ENCODE measurements around the gene PRKAR1A. TPM values are rescaled to one million over a fixed set of nuclear protein-coding genes. Genes with fewer than 3 reads are reported as not detected.

PRKAR1A gene
- total RNA-seq, 4 donors from 2014 or later: 245 to 286 (median 264) TPM

GRCh38 chr17:68540981-68541380 lies 28.8 kb downstream of the PRKAR1A start:
- peaks cover 40% of the 10 kb centered on the region for H3K36me3 ChIP-seq
- DNase-seq (ENCODE audit: low spot score in 2 of 2): no peak
- no peaks in the 10 kb centered on the region for H3K27me3 ChIP-seq
- no peaks in the 10 kb centered on the region for H3K9me3 ChIP-seq
- peaks cover 4% of the 10 kb centered on the region for H3K4me1 ChIP-seq
- 87% methylated on average over 8 of the region's 8 CpGs for WGBS
- no peak overlapping the region for H3K4me3 ChIP-seq
- peak overlapping the region; percentile 25 for H3K27ac ChIP-seq
- TF ChIP-seq POLR2A (IDR thresholded peaks at IDR 0.05) (no peak), EP300 (IDR thresholded peaks at IDR 0.05) (no peak), CTCF (IDR thresholded peaks at IDR 0.05) (no peak), POLR2AphosphoS5 (IDR thresholded peaks at IDR 0.05) (no peak)

- H3K4me1 ChIP-seq: peaks cover 4% of the 10 kb centered on the region
- WGBS: 85% methylated on average over 6 of the region's 6 CpGs
- TF ChIP-seq CTCF (IDR thresholded peaks at IDR 0.05) (no peak), POLR2AphosphoS5 (IDR thresholded peaks at IDR 0.05) (no peak)
- no peaks in the 10 kb centered on the region for H3K9me3 ChIP-seq
- H3K27me3 ChIP-seq: no peaks in the 10 kb centered on the region
- H3K36me3 ChIP-seq: peaks cover 32% of the 10 kb centered on the region
- no peak for DNase-seq (ENCODE audit: low spot score in 2 of 2)
- no peak overlapping the region for H3K27ac ChIP-seq
- H3K4me3 ChIP-seq: no peak overlapping the region
Measured at GRCh38 chr17:68541816-68542215, 29.6 kb downstream of the PRKAR1A start.

GRCh38 chr17:68542698-68543463 lies 30.7 kb downstream of the PRKAR1A start:
- H3K27me3 ChIP-seq: no peaks in the 10 kb centered on the region
- no peak overlapping the region for H3K27ac ChIP-seq
- no peak overlapping the region for H3K4me3 ChIP-seq
- H3K4me1 ChIP-seq: peaks cover 4% of the 10 kb centered on the region
- no peaks in the 10 kb centered on the region for H3K9me3 ChIP-seq
- TF ChIP-seq EP300 (IDR thresholded peaks at IDR 0.05) (no peak), POLR2A (IDR thresholded peaks at IDR 0.05) (no peak), CTCF (IDR thresholded peaks at IDR 0.05) (no peak), POLR2AphosphoS5 (IDR thresholded peaks at IDR 0.05) (no peak)
- no peak for DNase-seq (ENCODE audit: low spot score in 2 of 2)
- peaks cover 21% of the 10 kb centered on the region for H3K36me3 ChIP-seq
- 97% methylated on average over 13 of the region's 13 CpGs for WGBS

GRCh38 chr17:68544111-68544915 lies 32.1 kb downstream of the PRKAR1A start:
- no peak overlapping the region for H3K27ac ChIP-seq
- no peak for DNase-seq (ENCODE audit: low spot score in 2 of 2)
- H3K9me3 ChIP-seq: no peaks in the 10 kb centered on the region
- H3K4me1 ChIP-seq: peaks cover 4% of the 10 kb centered on the region
- no peak for TF ChIP-seq POLR2AphosphoS5 (IDR thresholded peaks at IDR 0.05)
- WGBS: 68% methylated on average over 12 of the region's 12 CpGs
- no peaks in the 10 kb centered on the region for H3K27me3 ChIP-seq
- H3K4me3 ChIP-seq: no peak overlapping the region
- H3K36me3 ChIP-seq: peaks cover 11% of the 10 kb centered on the region

- 89% methylated on average over 4 of the region's 4 CpGs for WGBS
- no peak for TF ChIP-seq POLR2A (IDR thresholded peaks at IDR 0.05)
- no peak overlapping the region for H3K27ac ChIP-seq
- H3K36me3 ChIP-seq: peaks cover 5% of the 10 kb centered on the region
- no peaks in the 10 kb centered on the region for H3K4me1 ChIP-seq
- DNase-seq (ENCODE audit: low spot score in 2 of 2): no peak
- H3K4me3 ChIP-seq: no peak overlapping the region
- H3K9me3 ChIP-seq: no peaks in the 10 kb centered on the region
- H3K27me3 ChIP-seq: no peaks in the 10 kb centered on the region
Measured at GRCh38 chr17:68556551-68556950, 44.3 kb downstream of the PRKAR1A start.

GRCh38 chr17:68559316-68559715 lies 47.1 kb downstream of the PRKAR1A start:
- Histone ChIP-seq H3K4me1 (peaks cover 7% of the 10 kb centered on the region), H3K27me3 (no peaks in the 10 kb centered on the region), H3K9me3 (no peaks in the 10 kb centered on the region), H3K4me3 (no peak overlapping the region), H3K36me3 (peaks cover 5% of the 10 kb centered on the region), H3K27ac (no peak overlapping the region)
- DNase-seq (ENCODE audit: low spot score in 2 of 2): no peak
- 10% methylated on average over 1 of the region's 1 CpG for WGBS
- TF ChIP-seq POLR2AphosphoS5 (IDR thresholded peaks at IDR 0.05) (no peak), EP300 (IDR thresholded peaks at IDR 0.05) (no peak), CTCF (IDR thresholded peaks at IDR 0.05) (no peak), POLR2A (IDR thresholded peaks at IDR 0.05) (no peak)

All from suprapubic skin (tissue), 4 donors.